Adrenal gland (tissue), 12 donors: ENCODE measurements around the gene FAM124B. TPM values are rescaled to one million over a fixed set of nuclear protein-coding genes. Genes with fewer than 3 reads are reported as not detected.

Experiments used
- DNase-seq, 7 donors: peaks; one replicate each; pipeline ENCODE4 v3.0.0-alpha.2; 2019 to 2020
- H3K27ac ChIP-seq, 5 donors: fragments of 200-600 bp; sonication (generic) in 4 of 5; 1 replicate in 3 of 5; 2 replicates in 2 of 5; pipeline versions ENCODE4 v1.5.1 to v1.8.0; 2016 to 2020; ENCODE audit warnings: mild to moderate bottlenecking in 1 of 5
- H3K27me3 ChIP-seq: fragments of 200-600 bp; 2 replicates; pipeline ENCODE4 v1.8.0; 2021
- H3K36me3 ChIP-seq, 2 donors: fragments of 200-600 bp; replicated peaks in 1 of 2; 1 replicate in 1 of 2; 2 replicates in 1 of 2; pipeline versions ENCODE4 v1.5.1 to v1.8.0; 2018 to 2022
- H3K4me1 ChIP-seq, 2 donors: fragments of 200-600 bp; replicated peaks in 1 of 2; 1 replicate in 1 of 2; 2 replicates in 1 of 2; pipeline versions ENCODE4 v1.5.1 to v1.8.0; 2018 to 2021
- H3K4me3 ChIP-seq, 4 donors: fragments of 200-600 bp; sonication (generic) in 3 of 4; one replicate each; pipeline ENCODE4 v1.5.1; 2016 to 2018
- H3K9me3 ChIP-seq, 3 donors: fragments of 200-600 bp; sonication (generic) in 1 of 3; replicated peaks in 1 of 3; 1 replicate in 2 of 3; 2 replicates in 1 of 3; pipeline versions ENCODE4 v1.5.1 to v1.8.0; 2016 to 2021
- POLR2A ChIP-seq, 2 donors: fragments of 450-650 bp; IDR thresholded peaks; one replicate each; pipeline ENCODE4 v1.6.1; 2017; ENCODE audit warnings: antibody characterized with exemption in 2 of 2, mild to moderate bottlenecking in 2 of 2, moderate library complexity in 1 of 2
- WGBS, 4 donors: extraction: QIAGEN DNeasy Blood & Tissue Kit in 2 of 4; methylation state at CpG; one replicate each; pipeline versions ENCODE4 v1.1.5 to v1.1.7; 2013 to 2017; 5-methylcytosine and 5-hydroxymethylcytosine counted together
- intact Hi-C, 2 donors: fragments of 100-400 bp; cut with DNase I; formaldehyde crosslinking; loops; one replicate each; pipeline versions ENCODE4 v1.14.1 to v1.15.0; 2022 to 2023
- polyA plus RNA-seq, 3 donors: library from polyadenylated mRNA; stranded (reverse); fragments of 200-250 nt in 2 of 3; fragments of 350-450 nt in 1 of 3; fragmentation: Illumina TruSeq in 1 of 3; extraction: RNeasy Lipid Tissue Mini Kit (QIAGEN cat#74804) in 1 of 3; gene quantifications; one replicate each; pipeline ENCODE4 v1.2.3, GENCODE V29; 2013 to 2014
- total RNA-seq, 9 donors: library from RNA; depleted of rRNA in 4 of 9; stranded (reverse); fragments of >200 nt in 4 of 9; fragments of 120-200 nt in 1 of 9; fragmentation: NEBNext Ultra II Directional in 1 of 9; extraction: Animal tissue kit (Norgen Biotek cat#: 25700) in 1 of 9; gene quantifications; one replicate each; pipeline versions ENCODE4 v1.1.0 to v1.2.4, GENCODE V29; 2013 to 2023
- TF ChIP-seq, protein P1 (sequence below), 6 experiments: fragments of 450-650 bp in 4 of 6; fragments of 200-600 bp in 2 of 6; sonication (generic) in 1 of 6; IDR thresholded peaks; 1 replicate in 5 of 6; 2 replicates in 1 of 6; pipeline versions ENCODE4 v1.5.1 to v1.8.0; 2016 to 2021; ENCODE audit warnings: antibody characterized with exemption in 6 of 6, mild to moderate bottlenecking in 2 of 6, moderate library complexity in 1 of 6
- donor health status: healthy with polysubstance abuse.
- donor health status: Bipolar disorder and iron deficiency.
- donor health status: DM: yes; HTN: yes; CAD: no.
- donor health status: DM: no; HTN: no; CAD: no.
- donor health status: DM: no; HTN: no; CAD: no.
- donor health status: DM: yes; HTN: yes; CAD: no.

FAM124B gene
- total and polyA plus RNA-seq, 12 donors: 0.16 to 1.1 (median 0.54) TPM; not detected in 2

DNA sequence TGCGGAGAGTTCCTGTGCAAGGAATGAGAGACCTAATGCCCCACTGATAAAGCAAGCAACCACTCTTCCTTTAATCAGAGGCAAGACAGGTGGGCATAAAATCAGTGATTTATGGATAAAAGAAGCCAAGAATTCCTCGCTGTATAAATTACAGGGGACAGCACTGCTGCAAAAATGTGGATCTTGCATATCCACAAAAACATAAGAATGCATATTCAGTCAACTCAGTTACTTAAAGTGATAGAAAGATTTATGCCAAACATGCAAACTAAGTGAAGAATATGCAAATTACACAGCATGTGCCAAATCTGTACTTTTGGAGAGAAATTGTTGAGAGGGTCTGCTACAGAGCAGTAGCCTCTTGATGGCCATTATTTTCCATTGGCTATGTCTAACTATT lies 67.2 kb downstream of the FAM124B start:
- intact Hi-C loops: no loop called here
- TF ChIP-seq, protein P1, sequence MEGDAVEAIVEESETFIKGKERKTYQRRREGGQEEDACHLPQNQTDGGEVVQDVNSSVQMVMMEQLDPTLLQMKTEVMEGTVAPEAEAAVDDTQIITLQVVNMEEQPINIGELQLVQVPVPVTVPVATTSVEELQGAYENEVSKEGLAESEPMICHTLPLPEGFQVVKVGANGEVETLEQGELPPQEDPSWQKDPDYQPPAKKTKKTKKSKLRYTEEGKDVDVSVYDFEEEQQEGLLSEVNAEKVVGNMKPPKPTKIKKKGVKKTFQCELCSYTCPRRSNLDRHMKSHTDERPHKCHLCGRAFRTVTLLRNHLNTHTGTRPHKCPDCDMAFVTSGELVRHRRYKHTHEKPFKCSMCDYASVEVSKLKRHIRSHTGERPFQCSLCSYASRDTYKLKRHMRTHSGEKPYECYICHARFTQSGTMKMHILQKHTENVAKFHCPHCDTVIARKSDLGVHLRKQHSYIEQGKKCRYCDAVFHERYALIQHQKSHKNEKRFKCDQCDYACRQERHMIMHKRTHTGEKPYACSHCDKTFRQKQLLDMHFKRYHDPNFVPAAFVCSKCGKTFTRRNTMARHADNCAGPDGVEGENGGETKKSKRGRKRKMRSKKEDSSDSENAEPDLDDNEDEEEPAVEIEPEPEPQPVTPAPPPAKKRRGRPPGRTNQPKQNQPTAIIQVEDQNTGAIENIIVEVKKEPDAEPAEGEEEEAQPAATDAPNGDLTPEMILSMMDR (IDR thresholded peaks at IDR 0.05): no peak
- no peak for TF ChIP-seq POLR2A (IDR thresholded peaks at IDR 0.05)

DNA sequence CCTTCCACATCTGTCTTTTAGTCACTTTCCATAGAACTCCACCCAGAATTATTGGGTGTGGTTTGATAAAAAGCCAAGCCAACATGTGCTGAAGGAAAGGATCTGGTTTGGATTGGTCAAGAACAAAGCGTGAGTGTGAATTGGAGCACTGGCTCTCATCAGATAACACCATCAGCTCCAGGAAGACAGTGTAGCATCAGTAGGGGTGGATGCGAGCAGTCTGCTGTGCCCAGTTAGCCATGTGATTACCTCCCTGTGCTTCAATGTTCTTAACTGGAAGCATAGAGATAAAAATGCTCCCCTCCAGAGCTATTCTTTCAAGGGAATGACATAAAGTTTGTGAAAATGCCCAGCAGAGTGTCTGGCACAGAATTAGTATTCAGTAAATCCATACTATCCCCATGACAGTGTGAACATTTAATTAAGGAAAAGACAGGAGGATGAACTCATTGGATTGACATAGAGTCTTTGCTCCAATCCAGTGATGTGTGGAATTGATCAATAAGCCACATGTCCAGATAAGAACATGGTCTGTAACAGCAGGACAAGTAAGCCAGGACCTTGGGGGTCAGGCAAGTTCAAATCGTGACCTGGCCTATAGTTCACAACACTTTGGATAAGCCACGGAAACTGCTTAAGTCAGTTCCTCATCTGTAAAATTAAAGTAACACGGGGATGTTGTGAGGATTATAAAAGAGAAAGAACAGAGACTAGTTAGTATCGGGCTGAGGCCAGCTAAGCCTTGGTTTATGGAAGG lies 68.0 kb downstream of the FAM124B start:
- DNase-seq: no peak
- intact Hi-C loops: no loop called here
- H3K27me3 ChIP-seq: no peaks in the 10 kb centered on the region
- no peak overlapping the region for H3K27ac ChIP-seq
- H3K4me1 ChIP-seq: no peaks in the 10 kb centered on the region
- no peak for TF ChIP-seq POLR2A (IDR thresholded peaks at IDR 0.05)
- TF ChIP-seq, protein P1 (IDR thresholded peaks at IDR 0.05): no peak
- H3K9me3 ChIP-seq: no peaks in the 10 kb centered on the region
- WGBS, 4 donors: 77 to 84% (median 82%) methylated on average over 6 of the region's 6 CpGs
- no peaks in the 10 kb centered on the region for H3K36me3 ChIP-seq
- H3K4me3 ChIP-seq: no peak overlapping the region

More for the DNA sequence above, 67.2 kb downstream of the FAM124B start:
- H3K4me1 ChIP-seq: no peaks in the 10 kb centered on the region
- H3K27me3 ChIP-seq: no peaks in the 10 kb centered on the region
- DNase-seq: no peak
- H3K36me3 ChIP-seq: no peaks in the 10 kb centered on the region
- no peak overlapping the region for H3K27ac ChIP-seq
- H3K9me3 ChIP-seq: no peaks in the 10 kb centered on the region
- 66 to 94% (median 72%) methylated on average over 2 of the region's 2 CpGs for WGBS, 4 donors
- no peak overlapping the region for H3K4me3 ChIP-seq

DNA sequence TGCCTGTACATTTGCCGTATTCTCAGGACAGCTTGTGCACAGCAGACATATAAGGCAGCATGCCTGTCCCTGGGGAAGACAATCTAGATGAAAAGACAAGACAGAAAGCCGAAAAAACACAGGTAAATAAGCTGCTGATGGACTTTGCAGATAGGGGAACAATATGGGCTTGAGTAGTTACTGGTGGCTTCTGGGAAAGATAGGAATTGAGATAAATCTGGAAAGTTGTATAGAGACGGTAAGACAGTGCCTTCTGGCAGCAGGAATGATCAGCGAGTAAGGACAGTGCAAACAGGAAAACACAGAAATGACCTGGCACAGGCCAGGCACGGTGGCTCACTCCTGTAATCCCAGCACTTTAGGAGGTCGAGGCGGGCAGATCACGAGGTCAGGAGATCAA lies 70.2 kb downstream of the FAM124B start:
- Histone ChIP-seq H3K27me3 (no peaks in the 10 kb centered on the region), H3K4me3 (no peak overlapping the region), H3K4me1 (no peaks in the 10 kb centered on the region), H3K36me3 (no peaks in the 10 kb centered on the region), H3K9me3 (no peaks in the 10 kb centered on the region), H3K27ac (no peak overlapping the region)
- 74 to 77% (median 75%) methylated on average over 8 of the region's 8 CpGs for WGBS, 4 donors
- TF ChIP-seq POLR2A (IDR thresholded peaks at IDR 0.05): no peak
- TF ChIP-seq, protein P1 (IDR thresholded peaks at IDR 0.05): no peak
- DNase-seq: no peak
- intact Hi-C loops: no loop called here

DNA sequence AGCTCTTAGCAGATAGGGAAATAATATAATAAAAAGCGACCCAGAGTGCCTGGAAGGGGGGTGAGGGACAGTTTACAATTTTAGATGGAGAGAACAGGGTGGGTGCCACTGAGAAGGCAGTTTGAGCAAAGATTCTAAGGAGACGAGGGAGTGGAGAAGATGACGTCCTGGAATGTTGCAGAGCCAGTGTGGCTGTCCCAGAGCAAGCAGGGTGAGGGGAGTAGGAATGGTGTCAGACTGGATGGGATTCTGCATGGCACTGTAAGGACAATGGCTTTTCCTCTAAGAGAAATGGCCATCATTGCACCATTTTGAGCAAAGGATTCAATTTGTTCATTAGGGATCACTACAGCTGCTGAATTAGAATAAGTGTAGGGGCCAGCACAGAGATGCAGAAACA lies 73.1 kb downstream of the FAM124B start:
- Histone ChIP-seq H3K36me3 (no peaks in the 10 kb centered on the region), H3K27me3 (no peaks in the 10 kb centered on the region), H3K9me3 (no peaks in the 10 kb centered on the region), H3K4me3 (no peak overlapping the region), H3K4me1 (no peaks in the 10 kb centered on the region), H3K27ac (no peak overlapping the region)
- TF ChIP-seq, protein P1 (IDR thresholded peaks at IDR 0.05): no peak
- TF ChIP-seq POLR2A (IDR thresholded peaks at IDR 0.05): no peak
- intact Hi-C loops: no loop called here
- 69 to 87% (median 79%) methylated on average over 3 of the region's 3 CpGs for WGBS, 4 donors
- no peak for DNase-seq

Other genes with a start within 250 kb of the FAM124B start
- gene CUL3, start 183.3 kb upstream of the FAM124B start, total RNA-seq: 100 to 1,000 TPM in 1 of 9 donors, 10 to 100 TPM in 8; 40.5 to 103 (median 67.9) TPM
- gene CUL3, start 183.3 kb upstream of the FAM124B start, polyA plus RNA-seq: 100 to 1,000 TPM in 1 of 3 donors, 10 to 100 TPM in 2; 74.5 to 122 (median 80.8) TPM